ENCODE measurements around the gene TMBIM4.

DNA sequence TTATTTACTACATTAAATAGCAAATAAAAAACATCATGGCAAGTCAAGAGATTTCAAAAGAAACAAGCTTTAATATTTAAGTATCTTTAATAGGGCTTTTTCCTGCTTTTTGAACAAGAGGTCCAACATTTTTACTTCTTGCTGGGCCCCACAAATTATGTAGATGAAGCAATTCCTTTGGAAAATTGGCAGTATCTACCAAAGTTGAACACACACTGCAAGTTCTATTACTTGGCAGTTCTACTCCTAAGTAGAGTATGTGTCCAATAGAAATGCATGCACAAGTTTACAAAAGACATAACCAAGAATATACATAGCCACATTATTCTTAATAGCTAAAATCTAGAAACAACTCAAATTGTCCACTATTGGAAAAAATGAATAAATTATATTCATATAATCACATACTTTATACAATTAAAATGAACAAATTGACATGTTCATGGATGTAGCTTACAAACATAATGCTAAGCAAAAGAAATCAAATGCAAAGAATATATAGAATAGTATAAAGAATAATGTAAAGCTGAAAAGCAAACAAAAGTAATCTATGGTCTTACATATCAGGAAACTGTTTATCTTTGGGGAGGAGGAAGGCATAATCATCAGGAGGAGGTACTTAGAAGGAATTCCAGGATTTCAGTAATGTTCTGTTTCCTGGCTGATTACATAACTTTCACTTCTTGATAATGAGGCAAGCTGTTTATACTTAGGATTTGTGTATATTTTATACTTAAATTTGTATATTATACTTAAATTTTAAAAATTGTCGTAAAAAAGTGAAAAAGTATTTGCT is 6.5 kb upstream of the TMBIM4 start:
- TF ChIP-seq, protein P1, sequence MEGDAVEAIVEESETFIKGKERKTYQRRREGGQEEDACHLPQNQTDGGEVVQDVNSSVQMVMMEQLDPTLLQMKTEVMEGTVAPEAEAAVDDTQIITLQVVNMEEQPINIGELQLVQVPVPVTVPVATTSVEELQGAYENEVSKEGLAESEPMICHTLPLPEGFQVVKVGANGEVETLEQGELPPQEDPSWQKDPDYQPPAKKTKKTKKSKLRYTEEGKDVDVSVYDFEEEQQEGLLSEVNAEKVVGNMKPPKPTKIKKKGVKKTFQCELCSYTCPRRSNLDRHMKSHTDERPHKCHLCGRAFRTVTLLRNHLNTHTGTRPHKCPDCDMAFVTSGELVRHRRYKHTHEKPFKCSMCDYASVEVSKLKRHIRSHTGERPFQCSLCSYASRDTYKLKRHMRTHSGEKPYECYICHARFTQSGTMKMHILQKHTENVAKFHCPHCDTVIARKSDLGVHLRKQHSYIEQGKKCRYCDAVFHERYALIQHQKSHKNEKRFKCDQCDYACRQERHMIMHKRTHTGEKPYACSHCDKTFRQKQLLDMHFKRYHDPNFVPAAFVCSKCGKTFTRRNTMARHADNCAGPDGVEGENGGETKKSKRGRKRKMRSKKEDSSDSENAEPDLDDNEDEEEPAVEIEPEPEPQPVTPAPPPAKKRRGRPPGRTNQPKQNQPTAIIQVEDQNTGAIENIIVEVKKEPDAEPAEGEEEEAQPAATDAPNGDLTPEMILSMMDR (IDR thresholded peaks at IDR 0.05): no peak
- TF ChIP-seq POLR2A (IDR thresholded peaks at IDR 0.05): no peak

All from thyroid gland (tissue), 4 donors.